Measurements from ENCODE around the gene GCC2. TPM values are rescaled to one million over a fixed set of nuclear protein-coding genes. Genes with fewer than 3 reads are reported as not detected.

Gene GCC2
- total RNA-seq, 1 experiment from 2014 or later, result 22.0 TPM

DNA sequence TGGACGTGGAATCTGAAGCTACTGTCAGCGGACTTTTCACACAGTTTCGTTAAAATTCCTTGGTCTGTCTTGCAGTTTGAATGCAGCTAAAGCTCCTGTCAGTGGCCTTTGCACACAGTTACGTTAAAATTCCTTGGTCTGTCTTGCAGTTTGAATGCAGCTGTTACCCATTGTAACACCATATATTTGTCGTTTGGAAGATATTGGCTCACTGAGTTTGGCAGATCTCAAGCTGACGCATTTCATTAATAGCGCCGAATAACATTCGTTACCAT lies 86.3 kb downstream of the GCC2 start:
- Histone ChIP-seq H3K9ac (ENCODE audit: low read length) (peak overlapping the region; percentile 81), H3K79me2 (ENCODE audit: low read length) (no peaks in the 10 kb centered on the region; the same call in 1 of the 2 replicates)

DNA sequence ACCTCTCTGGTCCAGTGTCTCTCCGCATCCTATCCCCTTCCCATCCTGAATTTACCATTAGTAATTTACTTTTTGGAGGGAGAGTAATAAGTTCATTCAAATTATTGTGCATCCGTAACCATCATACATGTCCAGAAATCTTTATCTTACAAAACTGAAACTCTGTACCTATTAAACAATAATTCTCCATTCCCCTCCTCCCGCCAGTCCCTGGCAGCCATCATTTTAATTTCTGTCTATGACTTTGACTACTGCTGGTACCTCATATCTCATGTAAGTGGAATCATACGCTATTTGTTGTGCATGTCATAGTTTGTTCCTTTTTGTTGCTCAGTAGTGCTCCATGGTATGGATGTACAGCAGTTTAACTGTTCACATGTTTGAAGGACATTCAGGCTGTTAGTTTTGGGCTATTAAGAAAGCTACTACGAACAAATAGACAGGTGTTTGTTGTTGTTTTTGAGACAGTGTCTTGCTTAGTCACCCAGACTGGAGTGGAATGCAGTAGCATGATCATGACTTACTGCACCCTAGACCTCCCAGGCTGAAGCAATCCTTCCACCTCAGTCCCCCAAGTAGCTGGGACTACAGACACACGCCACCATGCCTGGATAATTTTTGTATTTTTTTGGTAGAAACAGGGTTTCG lies 87.3 kb downstream of the GCC2 start:
- Histone ChIP-seq H3K4me2 (ENCODE audit: low read depth, low read length, poor library complexity, severe bottlenecking) (no peak overlapping the region), H3K9ac (ENCODE audit: low read length) (no peak overlapping the region), H4K20me1 (ENCODE audit: insufficient read depth, low read depth, low read length) (peaks cover 11% of the 10 kb centered on the region; the same call in 1 of the 2 replicates), H2AFZ (ENCODE audit: low read length) (no peak overlapping the region), H3K4me1 (ENCODE audit: low read length) (peaks cover 19% of the 10 kb centered on the region), H3K27ac (ENCODE audit: low read length) (no peak overlapping the region), H3K4me3 (ENCODE audit: low read length) (no peak overlapping the region), H3K9me3 (ENCODE audit: low read length) (no peaks in the 10 kb centered on the region), H3K79me2 (ENCODE audit: low read length) (no peaks in the 10 kb centered on the region; the same call in 1 of the 2 replicates), H3K9me2 (replicated peaks; ENCODE audit: insufficient read depth, low read length) (no peaks in the 10 kb centered on the region), H3K36me3 (ENCODE audit: insufficient read depth, low read length) (no peaks in the 10 kb centered on the region), H3K27me3 (ENCODE audit: low read length) (no peaks in the 10 kb centered on the region)
- DNase-seq, result no peak

More for the DNA sequence above, 86.3 kb downstream of the GCC2 start:
- no peaks in the 10 kb centered on the region for H3K27me3 ChIP-seq (ENCODE audit: low read length)
- H3K4me2 ChIP-seq (ENCODE audit: low read depth, low read length, poor library complexity, severe bottlenecking), result peak overlapping the region; percentile 96
- H3K4me3 ChIP-seq (ENCODE audit: low read length), result peak overlapping the region; percentile 91
- H3K9me3 ChIP-seq (ENCODE audit: low read length), result no peaks in the 10 kb centered on the region
- no peaks in the 10 kb centered on the region for H3K9me2 ChIP-seq (replicated peaks; ENCODE audit: insufficient read depth, low read length)
- no peak overlapping the region for H3K27ac ChIP-seq (ENCODE audit: low read length)
- peaks cover 19% of the 10 kb centered on the region for H3K4me1 ChIP-seq (ENCODE audit: low read length)
- DNase-seq, result no peak
- no peaks in the 10 kb centered on the region for H3K36me3 ChIP-seq (ENCODE audit: insufficient read depth, low read length)
- no peak overlapping the region for H2AFZ ChIP-seq (ENCODE audit: low read length)
- peaks cover 11% of the 10 kb centered on the region; the same call in 1 of the 2 replicates for H4K20me1 ChIP-seq (ENCODE audit: insufficient read depth, low read depth, low read length)

DNA sequence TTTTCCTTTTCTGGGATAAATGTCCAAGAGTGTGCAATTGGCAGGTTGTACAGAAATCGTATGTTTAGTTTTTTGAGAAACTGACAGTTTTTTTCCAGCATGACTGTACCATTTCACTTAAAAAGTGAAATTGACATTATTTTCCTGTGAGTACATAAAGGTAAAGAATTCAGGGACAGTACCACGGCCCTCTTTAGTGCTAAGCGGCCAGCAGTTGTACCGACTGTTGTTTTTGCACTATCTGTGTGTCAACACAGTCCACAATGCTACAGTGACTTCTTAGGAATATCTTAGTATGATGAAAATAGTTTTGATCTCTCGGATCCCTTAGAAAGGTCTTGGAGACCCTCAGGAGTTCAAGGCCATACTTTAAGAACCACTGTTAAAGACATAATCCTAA lies 87.9 kb downstream of the GCC2 start:
- no peaks in the 10 kb centered on the region; the same call in 1 of the 2 replicates for H3K79me2 ChIP-seq (ENCODE audit: low read length)
- H2AFZ ChIP-seq (ENCODE audit: low read length), result no peak overlapping the region
- no peak overlapping the region for H3K9ac ChIP-seq (ENCODE audit: low read length)
- H4K20me1 ChIP-seq (ENCODE audit: insufficient read depth, low read depth, low read length), result peaks cover 11% of the 10 kb centered on the region; the same call in 1 of the 2 replicates
- DNase-seq, result peak; percentile 27
- H3K36me3 ChIP-seq (ENCODE audit: insufficient read depth, low read length), result no peaks in the 10 kb centered on the region
- no peak overlapping the region for H3K4me3 ChIP-seq (ENCODE audit: low read length)
- no peaks in the 10 kb centered on the region for H3K9me3 ChIP-seq (ENCODE audit: low read length)
- H3K9me2 ChIP-seq (replicated peaks; ENCODE audit: insufficient read depth, low read length), result no peaks in the 10 kb centered on the region
- H3K4me2 ChIP-seq (ENCODE audit: low read depth, low read length, poor library complexity, severe bottlenecking), result no peak overlapping the region
- H3K4me1 ChIP-seq (ENCODE audit: low read length), result peaks cover 19% of the 10 kb centered on the region
- no peaks in the 10 kb centered on the region for H3K27me3 ChIP-seq (ENCODE audit: low read length)
- no peak overlapping the region for H3K27ac ChIP-seq (ENCODE audit: low read length)

DNA sequence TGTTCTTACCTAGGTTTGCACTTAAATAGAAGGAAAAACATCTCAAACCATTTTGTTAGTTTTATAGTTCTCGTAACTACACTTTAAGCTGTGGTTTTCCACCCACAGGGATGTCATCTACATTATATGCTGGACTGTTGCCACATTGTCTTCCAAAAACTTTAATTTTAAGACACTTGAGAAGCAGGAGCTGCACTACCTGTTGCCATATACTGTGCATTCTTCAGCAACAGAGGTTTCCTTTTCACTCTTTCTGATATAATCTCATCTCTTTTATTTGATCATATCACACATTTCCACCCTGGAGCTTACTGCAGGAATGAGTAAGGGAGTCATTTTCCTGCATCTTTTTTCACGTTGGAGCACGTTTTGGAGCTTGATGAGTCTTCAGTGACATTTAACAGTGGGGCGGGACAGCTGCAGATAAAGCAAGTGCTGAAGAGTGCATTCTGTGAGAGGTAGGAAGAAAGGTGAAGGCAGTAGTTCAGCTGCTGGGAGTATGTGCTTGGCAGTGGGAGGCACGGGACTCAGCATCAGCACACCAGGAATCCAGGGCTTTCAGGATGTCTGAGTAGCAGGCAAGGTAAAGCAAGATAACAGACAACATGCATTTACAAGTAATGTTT lies 89.1 kb downstream of the GCC2 start:
- no peaks in the 10 kb centered on the region for H3K9me3 ChIP-seq (ENCODE audit: low read length)
- no peak overlapping the region for H2AFZ ChIP-seq (ENCODE audit: low read length)
- no peaks in the 10 kb centered on the region for H3K9me2 ChIP-seq (replicated peaks; ENCODE audit: insufficient read depth, low read length)
- no peak overlapping the region for H3K9ac ChIP-seq (ENCODE audit: low read length)
- peaks cover 17% of the 10 kb centered on the region for H3K4me1 ChIP-seq (ENCODE audit: low read length)
- H3K27me3 ChIP-seq (ENCODE audit: low read length), result no peaks in the 10 kb centered on the region
- no peak overlapping the region for H3K4me2 ChIP-seq (ENCODE audit: low read depth, low read length, poor library complexity, severe bottlenecking)
- no peaks in the 10 kb centered on the region; the same call in 1 of the 2 replicates for H3K79me2 ChIP-seq (ENCODE audit: low read length)
- H3K27ac ChIP-seq (ENCODE audit: low read length), result no peak overlapping the region
- DNase-seq, result peak; percentile 33
- H4K20me1 ChIP-seq (ENCODE audit: insufficient read depth, low read depth, low read length), result peaks cover 11% of the 10 kb centered on the region; the same call in 1 of the 2 replicates
- H3K36me3 ChIP-seq (ENCODE audit: insufficient read depth, low read length), result no peaks in the 10 kb centered on the region
- no peak overlapping the region for H3K4me3 ChIP-seq (ENCODE audit: low read length)

DNA sequence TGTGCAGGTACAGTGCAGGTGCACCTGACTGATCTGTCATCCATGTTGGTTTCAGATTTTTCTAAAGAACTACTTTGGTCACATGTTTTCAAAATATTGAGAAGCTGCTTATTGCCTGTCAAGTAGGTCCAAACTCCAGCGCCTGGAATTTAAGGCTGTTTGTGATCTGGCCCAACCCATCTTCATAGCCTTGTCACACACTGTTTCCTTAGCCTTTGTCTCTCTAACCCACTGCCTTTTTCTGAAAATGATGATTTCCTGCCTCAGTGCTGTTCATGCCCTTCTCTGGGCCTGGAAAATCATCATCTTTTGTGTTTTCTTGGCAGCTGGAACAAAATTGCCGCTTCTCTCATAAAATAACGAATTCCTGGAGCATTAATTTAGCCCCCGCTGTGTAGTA lies 92.4 kb downstream of the GCC2 start:
- Histone ChIP-seq H3K4me2 (ENCODE audit: low read depth, low read length, poor library complexity, severe bottlenecking) (no peak overlapping the region), H4K20me1 (ENCODE audit: insufficient read depth, low read depth, low read length) (peaks cover 11% of the 10 kb centered on the region; the same call in 1 of the 2 replicates), H3K4me3 (ENCODE audit: low read length) (no peak overlapping the region), H3K4me1 (ENCODE audit: low read length) (no peaks in the 10 kb centered on the region), H3K79me2 (ENCODE audit: low read length) (no peaks in the 10 kb centered on the region), H3K27me3 (ENCODE audit: low read length) (no peaks in the 10 kb centered on the region), H2AFZ (ENCODE audit: low read length) (no peak overlapping the region), H3K27ac (ENCODE audit: low read length) (no peak overlapping the region), H3K9me2 (replicated peaks; ENCODE audit: insufficient read depth, low read length) (no peaks in the 10 kb centered on the region), H3K36me3 (ENCODE audit: insufficient read depth, low read length) (no peaks in the 10 kb centered on the region), H3K9ac (ENCODE audit: low read length) (no peak overlapping the region), H3K9me3 (ENCODE audit: low read length) (no peaks in the 10 kb centered on the region)
- no peak for DNase-seq

DNA sequence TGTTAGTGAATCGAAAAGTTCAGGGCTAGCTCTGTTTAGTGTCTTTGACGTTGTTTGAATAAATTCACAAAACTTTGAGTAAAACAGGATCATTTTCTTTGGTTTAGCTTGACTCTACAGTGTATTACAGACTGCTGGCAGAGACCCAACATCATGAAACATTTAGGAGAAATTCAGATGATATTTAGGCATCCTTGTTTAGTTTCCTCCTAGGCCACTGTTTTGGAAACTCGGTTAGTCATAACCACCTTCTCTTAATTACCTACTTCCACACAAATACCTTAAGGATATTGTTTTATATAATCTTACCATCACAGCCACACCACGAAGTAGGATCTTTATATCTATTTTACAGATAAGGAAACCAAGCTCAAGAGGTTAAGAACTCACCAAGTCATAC lies 93.1 kb downstream of the GCC2 start:
- H3K4me1 ChIP-seq (ENCODE audit: low read length), result no peaks in the 10 kb centered on the region
- no peaks in the 10 kb centered on the region for H3K27me3 ChIP-seq (ENCODE audit: low read length)
- H2AFZ ChIP-seq (ENCODE audit: low read length), result no peak overlapping the region
- no peaks in the 10 kb centered on the region for H3K79me2 ChIP-seq (ENCODE audit: low read length)
- no peak overlapping the region for H3K4me2 ChIP-seq (ENCODE audit: low read depth, low read length, poor library complexity, severe bottlenecking)
- DNase-seq, result peak; percentile 7
- no peak overlapping the region for H3K27ac ChIP-seq (ENCODE audit: low read length)
- H3K4me3 ChIP-seq (ENCODE audit: low read length), result no peak overlapping the region
- H3K9me2 ChIP-seq (replicated peaks; ENCODE audit: insufficient read depth, low read length), result no peaks in the 10 kb centered on the region
- no peaks in the 10 kb centered on the region for H3K36me3 ChIP-seq (ENCODE audit: insufficient read depth, low read length)
- no peak overlapping the region for H3K9ac ChIP-seq (ENCODE audit: low read length)
- peaks cover 16% of the 10 kb centered on the region; the same call in 1 of the 2 replicates for H4K20me1 ChIP-seq (ENCODE audit: insufficient read depth, low read depth, low read length)
- no peaks in the 10 kb centered on the region for H3K9me3 ChIP-seq (ENCODE audit: low read length)

DNA sequence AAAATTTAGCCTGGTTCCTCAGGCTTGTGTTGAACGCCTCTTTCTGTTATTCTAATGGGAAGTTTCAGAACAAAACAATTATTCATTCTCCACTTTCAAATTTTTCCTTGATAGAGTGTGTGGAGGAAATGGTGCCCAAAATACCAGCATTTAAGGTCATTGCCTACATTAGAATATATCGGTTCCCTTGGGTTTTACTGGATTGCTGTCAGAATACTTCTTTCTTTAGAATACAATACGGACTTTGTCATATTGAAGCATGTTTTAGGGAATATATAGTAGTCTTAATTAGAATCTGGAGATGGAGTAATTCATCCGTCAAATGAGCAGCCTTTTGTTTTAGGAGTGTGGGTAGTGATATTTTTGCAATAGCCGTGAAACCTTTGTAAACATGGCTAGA lies 98.6 kb downstream of the GCC2 start:
- H3K4me2 ChIP-seq (ENCODE audit: low read depth, low read length, poor library complexity, severe bottlenecking), result no peak overlapping the region
- peak; percentile 30 for DNase-seq
- no peak overlapping the region for H3K27ac ChIP-seq (ENCODE audit: low read length)
- peaks cover 3% of the 10 kb centered on the region; the same call in 1 of the 2 replicates for H3K4me1 ChIP-seq (ENCODE audit: low read length)
- no peaks in the 10 kb centered on the region for H3K27me3 ChIP-seq (ENCODE audit: low read length)
- H3K9me2 ChIP-seq (replicated peaks; ENCODE audit: insufficient read depth, low read length), result no peaks in the 10 kb centered on the region
- no peaks in the 10 kb centered on the region for H3K36me3 ChIP-seq (ENCODE audit: insufficient read depth, low read length)
- H4K20me1 ChIP-seq (ENCODE audit: insufficient read depth, low read depth, low read length), result peaks cover 16% of the 10 kb centered on the region
- H3K9me3 ChIP-seq (ENCODE audit: low read length), result no peaks in the 10 kb centered on the region
- no peak overlapping the region for H3K4me3 ChIP-seq (ENCODE audit: low read length)
- H3K79me2 ChIP-seq (ENCODE audit: low read length), result no peaks in the 10 kb centered on the region
- no peak overlapping the region for H3K9ac ChIP-seq (ENCODE audit: low read length)
- no peak overlapping the region for H2AFZ ChIP-seq (ENCODE audit: low read length)

DNA sequence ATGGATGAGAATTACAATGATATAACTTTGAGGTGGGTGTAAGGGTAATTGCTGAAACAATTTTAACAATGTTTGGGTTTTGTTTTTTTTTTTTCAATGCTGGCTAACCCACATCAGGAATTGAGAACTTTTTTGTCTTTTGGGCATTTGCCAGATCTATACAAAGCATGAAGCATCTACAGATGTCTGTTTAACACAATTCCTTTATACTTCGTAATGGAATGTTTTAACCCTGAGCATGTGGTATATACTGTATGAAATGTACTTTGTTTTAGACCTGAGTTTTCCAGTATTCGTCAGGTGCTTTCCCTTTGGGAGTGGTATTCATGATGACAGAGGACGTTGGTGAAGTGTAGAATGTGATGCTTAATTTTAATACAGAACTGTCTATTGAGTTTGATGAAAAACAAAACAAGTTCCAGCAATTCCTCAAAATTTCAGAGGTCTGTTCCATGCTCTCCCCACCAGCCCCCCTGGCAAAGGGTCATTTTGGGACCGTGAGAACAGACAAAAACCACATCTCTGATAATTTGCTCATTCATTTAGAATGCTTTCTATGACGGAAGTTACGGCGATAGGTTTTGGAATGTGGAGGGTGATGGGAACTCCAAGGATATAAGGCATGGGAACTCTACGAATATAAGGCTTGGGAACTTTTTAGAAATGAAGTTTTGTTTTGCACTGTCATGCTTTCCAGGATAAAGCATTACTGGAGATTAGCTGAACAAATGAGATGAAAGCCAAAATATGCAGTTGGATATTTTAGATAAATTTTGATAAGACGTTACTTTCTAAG lies 99.4 kb downstream of the GCC2 start:
- Histone ChIP-seq H3K36me3 (ENCODE audit: insufficient read depth, low read length) (no peaks in the 10 kb centered on the region), H3K9ac (ENCODE audit: low read length) (no peak overlapping the region), H2AFZ (ENCODE audit: low read length) (no peak overlapping the region), H3K9me2 (replicated peaks; ENCODE audit: insufficient read depth, low read length) (no peaks in the 10 kb centered on the region), H3K4me3 (ENCODE audit: low read length) (no peak overlapping the region), H3K4me1 (ENCODE audit: low read length) (peaks cover 3% of the 10 kb centered on the region; the same call in 1 of the 2 replicates), H3K27ac (ENCODE audit: low read length) (no peak overlapping the region), H3K79me2 (ENCODE audit: low read length) (no peaks in the 10 kb centered on the region), H3K4me2 (ENCODE audit: low read depth, low read length, poor library complexity, severe bottlenecking) (no peak overlapping the region), H3K27me3 (ENCODE audit: low read length) (no peaks in the 10 kb centered on the region), H3K9me3 (ENCODE audit: low read length) (no peaks in the 10 kb centered on the region), H4K20me1 (ENCODE audit: insufficient read depth, low read depth, low read length) (peaks cover 19% of the 10 kb centered on the region)
- peak; percentile 23 for DNase-seq
